ENCODE data around the gene PIK3C2A. TPM values are rescaled to one million over a fixed set of nuclear protein-coding genes. Genes with fewer than 3 reads are reported as not detected.

Gene PIK3C2A
- polyA plus RNA-seq, 1 of the 3 experiments (the other 2 are of a cell fraction): 9.3 TPM

GRCh38 chr11:17250561-17251350 is 43.0 kb upstream of the PIK3C2A start:
- Histone ChIP-seq H3K9ac (no peak overlapping the region), H3K9me2 (no peaks in the 10 kb centered on the region), H3K79me2 (ENCODE audit: insufficient read depth) (no peaks in the 10 kb centered on the region), H3K4me3 (ENCODE audit: low read depth in 2 of 2, low read length in 1 of 2) (no peak overlapping the region), H3K9me3 (no peaks in the 10 kb centered on the region), H4K20me1 (ENCODE audit: insufficient read depth) (no peaks in the 10 kb centered on the region), H3K27me3 (ENCODE audit: insufficient read depth) (no peaks in the 10 kb centered on the region), H3K4me1 (ENCODE audit: control insufficient read depth in 1 of 2, insufficient read depth in 2 of 2, low read depth in 1 of 2, low read length in 1 of 2) (no peaks in the 10 kb centered on the region), H2AFZ (ENCODE audit: low read depth) (no peak overlapping the region), H3K36me3 (replicated peaks in 1 of 2; ENCODE audit: control insufficient read depth in 1 of 2, insufficient read depth in 2 of 2, low read length in 1 of 2) (no peaks in the 10 kb centered on the region), H3F3A (replicated peaks; ENCODE audit: insufficient read depth) (no peaks in the 10 kb centered on the region), H3K27ac (ENCODE audit: low read depth in 2 of 2, low read length in 1 of 2) (no peak overlapping the region), H3K4me2 (no peak overlapping the region)
- ChIA-PET CTCF (no interaction called here), POLR2A (no interaction called here)
- no peak for DNase-seq
- no peak for TF ChIP-seq TEAD4 (IDR thresholded peaks at IDR 0.05; ENCODE audit: borderline replicate concordance, insufficient read depth)
- no peak for TF ChIP-seq EZH2phosphoT487 (IDR thresholded peaks at IDR 0.05; ENCODE audit: borderline replicate concordance, low read depth)
- TF ChIP-seq, protein P1, sequence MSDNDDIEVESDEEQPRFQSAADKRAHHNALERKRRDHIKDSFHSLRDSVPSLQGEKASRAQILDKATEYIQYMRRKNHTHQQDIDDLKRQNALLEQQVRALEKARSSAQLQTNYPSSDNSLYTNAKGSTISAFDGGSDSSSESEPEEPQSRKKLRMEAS (IDR thresholded peaks at IDR 0.05; ENCODE audit: low read depth): no peak
- no peak for TF ChIP-seq RFX5 (IDR thresholded peaks at IDR 0.05; ENCODE audit: low read length)
- TF ChIP-seq CTCF (IDR thresholded peaks at IDR 0.05): no peak
- TF ChIP-seq REST (IDR thresholded peaks at IDR 0.05; ENCODE audit: low read depth, low read length): no peak
- no peak for TF ChIP-seq CHD2 (IDR thresholded peaks at IDR 0.05; ENCODE audit: low read length, partially characterized antibody)
- TF ChIP-seq ELF1 (IDR thresholded peaks at IDR 0.05): no peak
- TF ChIP-seq TCF12 (IDR thresholded peaks at IDR 0.05): no peak
- no peak for TF ChIP-seq RXRA (IDR thresholded peaks at IDR 0.05; ENCODE audit: borderline replicate concordance, low read depth)
- TF ChIP-seq, protein P2, sequence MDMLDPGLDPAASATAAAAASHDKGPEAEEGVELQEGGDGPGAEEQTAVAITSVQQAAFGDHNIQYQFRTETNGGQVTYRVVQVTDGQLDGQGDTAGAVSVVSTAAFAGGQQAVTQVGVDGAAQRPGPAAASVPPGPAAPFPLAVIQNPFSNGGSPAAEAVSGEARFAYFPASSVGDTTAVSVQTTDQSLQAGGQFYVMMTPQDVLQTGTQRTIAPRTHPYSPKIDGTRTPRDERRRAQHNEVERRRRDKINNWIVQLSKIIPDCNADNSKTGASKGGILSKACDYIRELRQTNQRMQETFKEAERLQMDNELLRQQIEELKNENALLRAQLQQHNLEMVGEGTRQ (IDR thresholded peaks at IDR 0.05; ENCODE audit: borderline replicate concordance, low read depth, low read length): no peak
